ENCODE results near the gene ZNF710. TPM values are rescaled to one million over a fixed set of nuclear protein-coding genes. Genes with fewer than 3 reads are reported as not detected.

Gene ZNF710
- total and polyA plus RNA-seq, 12 donors = 4.1 to 59.0 (median 15.5) TPM

- no peak overlapping the region for H3K27ac ChIP-seq
- no peaks in the 10 kb centered on the region for H3K36me3 ChIP-seq (replicated peaks in 1 of 2)
- H3K4me1 ChIP-seq (replicated peaks in 1 of 2) = no peaks in the 10 kb centered on the region
- WGBS, 4 donors = 82 to 96% (median 93%) methylated on average over 6 to 8 of the region's 8 CpGs
- intact Hi-C loops (cut with DNase I) = no loop called here
- no peak for TF ChIP-seq POLR2A (IDR thresholded peaks at IDR 0.05)
- no peak for TF ChIP-seq CTCF (IDR thresholded peaks at IDR 0.05)
- no peak for DNase-seq
- H3K27me3 ChIP-seq = no peaks in the 10 kb centered on the region
- H3K9me3 ChIP-seq (replicated peaks in 1 of 3) = no peaks in the 10 kb centered on the region
- no peak overlapping the region for H3K4me3 ChIP-seq
Measured at GRCh38 chr15:90130291-90130690, 129.2 kb downstream of the ZNF710 start.

Small RNA genes within 50 kb of the gene (microRNA-seq; reads per million reads assigned to microRNA genes)
- 0.85 to 1.9 (median 0.89) reads per million in 3 donors for gene MIR3174

Small RNA genes within 50 kb of the gene (small RNA-seq; reads per million reads assigned to genes)
- gene MIR3174 (0.36 to 0.50 reads per million in 2 donors), gene RF00066 (0 reads per million in 2 donors)

Other genes starting within 250 kb of the ZNF710 start
- gene MESP2, start 225.0 kb upstream of the ZNF710 start, total RNA-seq = 1 to 10 TPM in 1 of 9 donors, under 1 TPM in 5, not detected in 3; 0.34 to 1.7 (median 0.64) TPM
- gene MESP2, start 225.0 kb upstream of the ZNF710 start, polyA plus RNA-seq = under 1 TPM; 0.37 to 0.57 (median 0.40) TPM
- gene ANPEP, start 186.5 kb upstream of the ZNF710 start, total RNA-seq = 10 to 100 TPM in 5 of 9 donors, 1 to 10 TPM in 4; 2.8 to 26.7 (median 14.1) TPM
- 10 to 100 TPM in 2 of 3 donors, 1 to 10 TPM in 1; 5.5 to 35.8 (median 17.5) TPM for gene ANPEP, start 186.5 kb upstream of the ZNF710 start, polyA plus RNA-seq
- gene AP3S2, start 107.3 kb upstream of the ZNF710 start, total RNA-seq = 100 to 1,000 TPM in 1 of 9 donors, 10 to 100 TPM in 8; 45.0 to 110 (median 64.7) TPM
- 10 to 100 TPM; 10.8 to 63.2 (median 18.7) TPM for gene AP3S2, start 107.3 kb upstream of the ZNF710 start, polyA plus RNA-seq
- 10 to 100 TPM in 6 of 9 donors, 1 to 10 TPM in 3; 5.6 to 18.2 (median 12.3) TPM for gene ARPIN, start 88.4 kb upstream of the ZNF710 start, total RNA-seq
- 1 to 10 TPM; 5.6 to 7.5 (median 5.6) TPM for gene ARPIN, start 88.4 kb upstream of the ZNF710 start, polyA plus RNA-seq
- 10 to 100 TPM; 15.8 to 33.6 (median 21.7) TPM for gene IDH2, start 101.1 kb downstream of the ZNF710 start, total RNA-seq
- 10 to 100 TPM; 10.3 to 16.6 (median 13.5) TPM for gene IDH2, start 101.1 kb downstream of the ZNF710 start, polyA plus RNA-seq
- 100 to 1,000 TPM in 4 of 9 donors, 10 to 100 TPM in 5; 10.6 to 155 (median 91.4) TPM for gene SEMA4B, start 200.0 kb downstream of the ZNF710 start, total RNA-seq
- gene SEMA4B, start 200.0 kb downstream of the ZNF710 start, polyA plus RNA-seq = 10 to 100 TPM; 20.2 to 50.3 (median 41.6) TPM
- gene CIB1, start 232.6 kb downstream of the ZNF710 start, total RNA-seq = 100 to 1,000 TPM in 5 of 9 donors, 10 to 100 TPM in 4; 38.8 to 191 (median 108) TPM
- 100 to 1,000 TPM; 138 to 259 (median 141) TPM for gene CIB1, start 232.6 kb downstream of the ZNF710 start, polyA plus RNA-seq
- gene GDPGP1, start 232.9 kb downstream of the ZNF710 start, total RNA-seq = 10 to 100 TPM in 5 of 9 donors, 1 to 10 TPM in 4; 2.7 to 17.1 (median 10.3) TPM
- 1 to 10 TPM; 2.6 to 4.7 (median 2.9) TPM for gene GDPGP1, start 232.9 kb downstream of the ZNF710 start, polyA plus RNA-seq
- under 1 TPM in 4 of 9 donors, not detected in 5; 0.17 to 0.43 (median 0.35) TPM for gene TTLL13, start 248.2 kb downstream of the ZNF710 start, total RNA-seq
- 1 to 10 TPM in 1 of 3 donors, under 1 TPM in 2; 0.11 to 1.9 (median 0.20) TPM for gene TTLL13, start 248.2 kb downstream of the ZNF710 start, polyA plus RNA-seq

Measured in adrenal gland (tissue), 12 donors.